Activated T-cell treated with anti-CD3 and anti-CD28 coated beads for 4 hours (primary cell): ENCODE data around the gene AGRN.
"Not testable (repeated sequence)": the region's sequence is repeated elsewhere in the genome, so short reads cannot be mapped to it uniquely, and the experiment has no call there.

ENCODE experiments used
- DNase-seq: peaks from one replicate; pipeline ENCODE4 v3.0.0-alpha.2; 2020

The AGRN gene

GRCh38 chr1:1003618-1004419 is 16.1 kb upstream of the AGRN start:
- no peak for DNase-seq

GRCh38 chr1:1004420-1004779 is 15.5 kb upstream of the AGRN start:
- no peak for DNase-seq

GRCh38 chr1:1004780-1005697 is 14.9 kb upstream of the AGRN start:
- no peak for DNase-seq

- DNase-seq = no peak
These were observed 14.1 kb upstream of the AGRN start for GRCh38 chr1:1005774-1006304.

GRCh38 chr1:1006305-1007159 is 13.4 kb upstream of the AGRN start:
- DNase-seq = no peak

GRCh38 chr1:1010131-1010530 is 9.8 kb upstream of the AGRN start:
- DNase-seq = not testable (repeated sequence)

- DNase-seq = no peak
These were observed 8.4 kb upstream of the AGRN start for GRCh38 chr1:1011396-1011949.

GRCh38 chr1:1012736-1013104 is 7.2 kb upstream of the AGRN start:
- DNase-seq = not testable (repeated sequence)

- peak; percentile 81 for DNase-seq
These were observed 6.6 kb upstream of the AGRN start, which contains the start of gene ISG15 for GRCh38 chr1:1013105-1013921. TSS of gene ISG15 (plus strand) at chr1:1013497. CDS start at chr1:1013574, 77 bp downstream.

GRCh38 chr1:1013922-1014648 is 5.8 kb upstream of the AGRN start:
- no peak for DNase-seq

GRCh38 chr1:1014799-1015681 is 4.9 kb upstream of the AGRN start:
- no peak for DNase-seq

- not testable (repeated sequence) for DNase-seq
These were observed 2.3 kb upstream of the AGRN start for GRCh38 chr1:1017397-1018320.

GRCh38 chr1:1018321-1018685 is 1.6 kb upstream of the AGRN start:
- not testable (repeated sequence) for DNase-seq

- DNase-seq = peak; percentile 67
These were observed 559 bp upstream of the AGRN start for GRCh38 chr1:1019122-1019999.

- peak; percentile 41 for DNase-seq
These were observed 592 bp downstream of the AGRN start for GRCh38 chr1:1020415-1021009.

GRCh38 chr1:1021010-1021919 is 1.3 kb downstream of the AGRN start:
- DNase-seq = no peak
